Stomach (tissue), 9 donors: ENCODE data around the gene KLHL29. TPM values are rescaled to one million over a fixed set of nuclear protein-coding genes. Genes with fewer than 3 reads are reported as not detected.

Experiments
- DNase-seq, 2 donors: peaks; one replicate each; pipeline versions ENCODE4 v3.0.0 to v3.0.0-alpha.2; 2013 to 2019
- H3K27ac ChIP-seq, 5 donors: fragments of 200-600 bp in 4 of 5; sonication (generic) in 4 of 5; one replicate each; pipeline ENCODE4 v1.5.1; 2013 to 2019; ENCODE audit warnings: mild to moderate bottlenecking in 1 of 5, moderate library complexity in 1 of 5
- H3K27me3 ChIP-seq, 3 donors: fragments of 200-600 bp; sonication (generic); one replicate each; pipeline ENCODE4 v1.5.1; 2017 to 2019; ENCODE audit warnings: mixed run types in 1 of 3
- H3K36me3 ChIP-seq, 4 donors: fragments of 200-600 bp; sonication (generic); 1 replicate in 3 of 4; 2 replicates in 1 of 4; pipeline ENCODE4 v1.5.1; 2016 to 2019
- H3K4me1 ChIP-seq, 4 donors: fragments of 200-600 bp; sonication (generic); one replicate each; pipeline ENCODE4 v1.5.1; 2016 to 2019
- H3K4me3 ChIP-seq, 4 donors: fragments of 200-600 bp; sonication (generic) in 3 of 4; one replicate each; pipeline ENCODE4 v1.5.1; 2016 to 2019; ENCODE audit warnings: mild to moderate bottlenecking in 1 of 4
- H3K9me3 ChIP-seq, 4 donors: fragments of 200-600 bp; sonication (generic); one replicate each; pipeline ENCODE4 v1.5.1; 2016 to 2019
- EP300 ChIP-seq: sonication (generic); formaldehyde crosslinking; IDR thresholded peaks from one replicate; pipeline ENCODE4 v1.6.1; 2017; ENCODE audit warnings: antibody characterized with exemption
- POLR2A ChIP-seq, 4 donors: fragments of 450-650 bp; IDR thresholded peaks; one replicate each; pipeline ENCODE4 v1.6.1; 2016; ENCODE audit warnings: antibody characterized with exemption in 4 of 4, control low read depth in 2 of 4, mild to moderate bottlenecking in 1 of 4, moderate library complexity in 1 of 4
- POLR2AphosphoS5 ChIP-seq, 3 donors: sonication (generic); formaldehyde crosslinking; IDR thresholded peaks; one replicate each; pipeline ENCODE4 v1.6.1; 2016; ENCODE audit warnings: antibody characterized with exemption in 3 of 3
- WGBS, 5 donors: extraction: QIAGEN DNeasy Blood & Tissue Kit in 3 of 5; methylation state at CpG; one replicate each; pipeline versions ENCODE4 v1.1.5 to v1.1.7; 2013 to 2018; 5-methylcytosine and 5-hydroxymethylcytosine counted together
- intact Hi-C: fragments of 100-400 bp; cut with DNase I; formaldehyde crosslinking; loops from one replicate; pipeline ENCODE4 v1.15.1; 2023; ENCODE audit warnings: low total_unique reads
- polyA plus RNA-seq, 3 donors: library from polyadenylated mRNA; stranded (reverse); fragments of 200-250 nt; gene quantifications; one replicate each; pipeline ENCODE4 v1.2.3, GENCODE V29; 2013
- total RNA-seq, 5 donors: library from RNA; depleted of rRNA; stranded (reverse); fragments of >200 nt; gene quantifications; one replicate each; pipeline versions ENCODE4 v1.1.0 to v1.2.3, GENCODE V29; 2014 to 2016
- TF ChIP-seq, protein P1 (sequence below), 7 experiments: fragments of 450-650 bp in 4 of 7; fragments of 200-600 bp in 3 of 7; sonication (generic) in 3 of 7; IDR thresholded peaks; one replicate each; pipeline ENCODE4 v1.5.1; 2016 to 2019; ENCODE audit warnings: antibody characterized with exemption in 7 of 7, control low read depth in 2 of 7, mild to moderate bottlenecking in 1 of 7
- donor health status: healthy with polysubstance abuse.
- donor health status: Bipolar disorder and iron deficiency.
- donor health status: healthy.

The KLHL29 gene
- total and polyA plus RNA-seq, 8 donors, result under 0.01 to 6.6 (median 1.3) TPM

DNA sequence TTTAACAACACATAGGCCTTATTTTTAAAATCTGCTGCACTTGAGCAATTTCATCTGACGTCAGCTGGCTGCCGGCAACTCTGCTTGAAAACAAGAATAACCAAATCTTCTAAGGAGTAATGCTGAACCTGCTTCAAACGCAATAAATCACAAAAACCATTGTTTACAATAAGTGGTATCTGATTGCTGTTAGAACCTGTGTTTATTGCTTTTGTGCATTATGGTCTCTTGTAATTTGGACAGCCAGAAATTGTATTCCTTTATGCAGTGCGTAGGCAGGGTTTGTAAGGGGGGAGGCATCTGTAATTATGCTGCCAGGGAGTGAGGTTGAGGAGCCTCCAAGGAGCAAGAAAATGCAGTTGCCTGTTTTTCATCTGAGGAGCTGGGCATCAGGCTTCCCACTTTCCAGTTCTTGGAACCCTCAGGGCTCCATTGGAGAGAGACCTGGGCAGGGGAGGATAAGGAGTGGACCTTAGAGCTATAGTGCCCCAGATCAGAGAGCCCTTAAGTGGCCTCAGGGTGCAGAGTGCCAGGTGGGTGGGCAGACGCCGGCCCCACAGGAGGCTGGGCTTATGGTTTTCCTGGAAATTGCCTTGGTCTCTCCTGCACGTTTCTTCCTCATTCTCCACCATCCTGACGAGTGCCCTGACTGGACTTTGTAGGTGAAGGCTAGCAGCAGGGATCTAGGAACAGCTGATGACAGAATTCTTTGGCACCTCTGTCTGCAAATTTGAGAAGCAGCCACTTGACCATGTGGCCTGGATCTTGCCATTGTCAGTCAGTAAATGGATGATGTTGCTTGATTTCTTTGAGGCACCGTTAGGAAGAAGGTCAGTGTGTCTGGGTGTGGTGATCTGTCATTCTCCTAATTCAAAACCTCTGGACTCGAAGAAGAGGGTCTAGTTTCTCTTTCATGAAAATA lies 129.2 kb downstream of the KLHL29 start:
- no peak for TF ChIP-seq POLR2A (IDR thresholded peaks at IDR 0.05)
- TF ChIP-seq EP300, result no peak
- TF ChIP-seq, protein P1, sequence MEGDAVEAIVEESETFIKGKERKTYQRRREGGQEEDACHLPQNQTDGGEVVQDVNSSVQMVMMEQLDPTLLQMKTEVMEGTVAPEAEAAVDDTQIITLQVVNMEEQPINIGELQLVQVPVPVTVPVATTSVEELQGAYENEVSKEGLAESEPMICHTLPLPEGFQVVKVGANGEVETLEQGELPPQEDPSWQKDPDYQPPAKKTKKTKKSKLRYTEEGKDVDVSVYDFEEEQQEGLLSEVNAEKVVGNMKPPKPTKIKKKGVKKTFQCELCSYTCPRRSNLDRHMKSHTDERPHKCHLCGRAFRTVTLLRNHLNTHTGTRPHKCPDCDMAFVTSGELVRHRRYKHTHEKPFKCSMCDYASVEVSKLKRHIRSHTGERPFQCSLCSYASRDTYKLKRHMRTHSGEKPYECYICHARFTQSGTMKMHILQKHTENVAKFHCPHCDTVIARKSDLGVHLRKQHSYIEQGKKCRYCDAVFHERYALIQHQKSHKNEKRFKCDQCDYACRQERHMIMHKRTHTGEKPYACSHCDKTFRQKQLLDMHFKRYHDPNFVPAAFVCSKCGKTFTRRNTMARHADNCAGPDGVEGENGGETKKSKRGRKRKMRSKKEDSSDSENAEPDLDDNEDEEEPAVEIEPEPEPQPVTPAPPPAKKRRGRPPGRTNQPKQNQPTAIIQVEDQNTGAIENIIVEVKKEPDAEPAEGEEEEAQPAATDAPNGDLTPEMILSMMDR (IDR thresholded peaks at IDR 0.05), result no peak
- peak in 1 of 3 donors; percentile 48 for TF ChIP-seq POLR2AphosphoS5 (IDR thresholded peaks at IDR 0.05)
- H3K4me3 ChIP-seq, result peak overlapping the region in 1 of 4 donors; percentile 18
- intact Hi-C loops, result no loop called here
- WGBS, 5 donors, result 60 to 73% (median 63%) methylated on average over 10 of the region's 10 CpGs
- peak overlapping the region in 3 of 5 donors; percentile 63 to 87 (median 63) for H3K27ac ChIP-seq
- peak in 1 of 2 donors; percentile 41 for DNase-seq
- H3K36me3 ChIP-seq, result no peaks in the 10 kb centered on the region
- no peaks in the 10 kb centered on the region for H3K9me3 ChIP-seq
- H3K27me3 ChIP-seq, result peaks cover 0 to 5% (median 0%) of the 10 kb centered on the region in 3 donors
- H3K4me1 ChIP-seq, result peaks cover 0 to 33% (median 12%) of the 10 kb centered on the region in 4 donors

GRCh38 chr2:23516520-23517256 lies 131.7 kb downstream of the KLHL29 start:
- Histone ChIP-seq H3K9me3 (no peaks in the 10 kb centered on the region), H3K27me3 (no peaks in the 10 kb centered on the region), H3K36me3 (no peaks in the 10 kb centered on the region), H3K4me3 (no peak overlapping the region), H3K4me1 (peaks cover 0 to 37% (median 18%) of the 10 kb centered on the region in 4 donors), H3K27ac (peak overlapping the region in 1 of 5 donors; percentile 87)
- intact Hi-C loops, result no loop called here
- TF ChIP-seq POLR2AphosphoS5 (IDR thresholded peaks at IDR 0.05), result no peak
- TF ChIP-seq EP300, result no peak
- TF ChIP-seq POLR2A (IDR thresholded peaks at IDR 0.05), result no peak
- TF ChIP-seq, protein P1 (IDR thresholded peaks at IDR 0.05), result no peak
- DNase-seq, result no peak
- WGBS, 5 donors, result 87 to 92% (median 88%) methylated on average over 9 to 19 of the region's 19 CpGs

DNA sequence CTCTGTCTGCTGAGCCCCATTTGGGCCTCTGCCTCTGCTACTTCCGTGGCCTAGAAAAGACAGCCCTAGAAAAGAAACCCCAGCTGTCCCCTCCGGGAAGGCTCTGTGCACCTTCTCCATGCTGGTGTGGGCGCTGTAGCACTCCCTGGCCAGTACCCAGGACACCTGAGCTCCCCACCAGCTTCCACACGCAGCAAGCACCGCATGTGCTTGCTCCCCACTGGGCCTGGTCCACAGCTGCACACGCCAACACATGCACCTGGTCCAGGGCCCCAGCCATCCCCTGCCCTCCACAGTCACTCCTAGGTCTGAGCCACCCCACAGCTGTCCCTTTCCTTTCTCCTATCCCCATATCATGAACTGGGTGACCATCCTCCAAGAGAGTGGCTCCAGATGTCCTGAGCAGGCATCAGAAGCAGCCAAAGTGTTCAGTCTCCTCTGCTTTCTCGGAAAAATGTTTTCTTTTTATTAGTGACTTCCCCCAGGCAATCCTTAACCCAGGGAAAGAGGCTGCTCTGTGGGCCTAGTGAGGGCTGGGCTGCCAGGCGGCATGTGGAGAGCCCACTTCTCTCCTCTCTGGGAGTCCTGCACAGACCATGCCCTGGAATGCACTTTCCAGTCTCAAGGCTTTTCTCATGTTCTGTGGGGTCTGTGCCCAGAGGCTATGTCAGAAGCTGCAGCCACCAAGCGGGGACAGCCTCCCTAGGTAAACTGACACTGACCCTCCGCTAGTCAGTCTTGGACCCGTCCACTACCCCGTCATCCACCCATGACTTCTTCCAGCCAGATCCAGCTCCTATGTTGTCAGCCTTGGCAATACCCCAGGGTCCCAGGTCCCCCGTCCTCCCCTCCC lies 133.7 kb downstream of the KLHL29 start:
- 82 to 91% (median 86%) methylated on average over 13 of the region's 13 CpGs for WGBS, 5 donors
- Histone ChIP-seq H3K27me3 (no peaks in the 10 kb centered on the region), H3K4me1 (peaks cover 0 to 31% (median 19%) of the 10 kb centered on the region in 4 donors), H3K4me3 (no peak overlapping the region), H3K27ac (peak overlapping the region in 1 of 5 donors; percentile 59), H3K9me3 (no peaks in the 10 kb centered on the region), H3K36me3 (no peaks in the 10 kb centered on the region)
- no peak for TF ChIP-seq POLR2A (IDR thresholded peaks at IDR 0.05)
- no peak for TF ChIP-seq EP300
- TF ChIP-seq POLR2AphosphoS5 (IDR thresholded peaks at IDR 0.05), result no peak
- TF ChIP-seq, protein P1 (IDR thresholded peaks at IDR 0.05), result no peak
- intact Hi-C loops, result no loop called here
- DNase-seq, result no peak

- H3K9me3 ChIP-seq, result no peaks in the 10 kb centered on the region
- no peak overlapping the region for H3K4me3 ChIP-seq
- intact Hi-C loops, result no loop called here
- TF ChIP-seq EP300 (no peak), POLR2AphosphoS5 (IDR thresholded peaks at IDR 0.05) (no peak), POLR2A (IDR thresholded peaks at IDR 0.05) (no peak)
- TF ChIP-seq, protein P1 (IDR thresholded peaks at IDR 0.05), result no peak
- H3K27me3 ChIP-seq, result no peaks in the 10 kb centered on the region
- H3K4me1 ChIP-seq, result peaks cover 0 to 33% (median 20%) of the 10 kb centered on the region in 4 donors
- H3K27ac ChIP-seq, result peak overlapping the region in 1 of 5 donors; percentile 59
- 72 to 85% (median 78%) methylated on average over 3 to 4 of the region's 4 CpGs for WGBS, 5 donors
- H3K36me3 ChIP-seq, result no peaks in the 10 kb centered on the region
- DNase-seq, result no peak
These were observed 134.3 kb downstream of the KLHL29 start for GRCh38 chr2:23519334-23519651.
